Activated effector memory CD4-positive, alpha-beta T cell treated with Interleukin-2 at 50 U/mL for 16 hours (primary cell): ENCODE measurements around the gene OR2AT4.
"Not testable (repeated sequence)": the region's sequence is repeated elsewhere in the genome, so short reads cannot be mapped to it uniquely, and the experiment has no call there.

Experiments used
- DNase-seq: peaks from one replicate; pipeline ENCODE4 v3.0.0-alpha.2; 2020

OR2AT4 gene

GRCh38 chr11:75096456-75097172 is at the start of gene OR2AT4:
Gene OR2AT4 (minus strand): TSS chr11:75096876.
- no peak for DNase-seq

- no peak for DNase-seq
Observed at GRCh38 chr11:75145972-75146519, 49.4 kb upstream of the OR2AT4 start.

- DNase-seq, result no peak
Observed at GRCh38 chr11:75145196-75145971, 48.7 kb upstream of the OR2AT4 start.

GRCh38 chr11:75144716-75145014 is 48.0 kb upstream of the OR2AT4 start:
- DNase-seq, result no peak

GRCh38 chr11:75143420-75143731 is 46.7 kb upstream of the OR2AT4 start:
- no peak for DNase-seq

GRCh38 chr11:75142714-75143419 is 46.2 kb upstream of the OR2AT4 start:
- DNase-seq, result peak; percentile 71

- no peak for DNase-seq
Observed at GRCh38 chr11:75141166-75141565, 44.5 kb upstream of the OR2AT4 start.

GRCh38 chr11:75140269-75141138 is 43.8 kb upstream of the OR2AT4 start:
- DNase-seq, result peak; percentile 67

GRCh38 chr11:75135651-75136050 is 39.0 kb upstream of the OR2AT4 start:
- no peak for DNase-seq

GRCh38 chr11:75135021-75135650 is 38.5 kb upstream of the OR2AT4 start:
- DNase-seq, result no peak

- DNase-seq, result no peak
Observed at GRCh38 chr11:75133976-75134375, 37.3 kb upstream of the OR2AT4 start.

- no peak for DNase-seq
Observed at GRCh38 chr11:75132080-75132479, 35.4 kb upstream of the OR2AT4 start.

- DNase-seq, result no peak
Observed at GRCh38 chr11:75126564-75126963, 29.9 kb upstream of the OR2AT4 start.

GRCh38 chr11:75118577-75118976 is 21.9 kb upstream of the OR2AT4 start:
- DNase-seq, result no peak

- no peak for DNase-seq
Observed at GRCh38 chr11:75114465-75114864, 17.8 kb upstream of the OR2AT4 start.

- no peak for DNase-seq
Observed at GRCh38 chr11:75113030-75113429, 16.4 kb upstream of the OR2AT4 start.

GRCh38 chr11:75112200-75112599 is 15.5 kb upstream of the OR2AT4 start:
- no peak for DNase-seq

GRCh38 chr11:75107187-75107586 is 10.5 kb upstream of the OR2AT4 start:
- no peak for DNase-seq

GRCh38 chr11:75105967-75106681 is 9.4 kb upstream of the OR2AT4 start:
- DNase-seq, result not testable (repeated sequence)

- no peak for DNase-seq
Observed at GRCh38 chr11:75105462-75105925, 8.8 kb upstream of the OR2AT4 start.

GRCh38 chr11:75103380-75104026 is 6.8 kb upstream of the OR2AT4 start:
- DNase-seq, result no peak
